SK-N-SH (cell line): Measurements from ENCODE around the gene MEF2C. TPM values are rescaled to one million over a fixed set of nuclear protein-coding genes. Genes with fewer than 3 reads are reported as not detected.

Source experiments
- CTCF ChIA-PET: fragments of 300-600, 350-600 bp; formaldehyde crosslinking; extraction: SDS; loops from one replicate; lab custom pipeline; 2021; lab: Yijun Ruan, JAX
- POLR2A ChIA-PET: fragments of 350-600 bp; sonication (Branson Sonifier 250); formaldehyde crosslinking; extraction: SDS; loops from one replicate; lab custom pipeline; 2020; ENCODE audit warnings: antibody characterized with exemption, inconsistent platforms; lab: Yijun Ruan, JAX
- DNase-seq: peaks from one replicate; pipeline ENCODE4 v3.0.0; 2012
- H2AFZ ChIP-seq: fragments of 200-600 bp; sonication (generic); 2 replicates; pipeline ENCODE4 v1.8.1; 2016; ENCODE audit warnings: antibody characterized with exemption, mild to moderate bottlenecking, low read depth
- H3F3A ChIP-seq: fragments of 200-600 bp; sonication (generic); replicated peaks from 2 replicates; pipeline ENCODE3; 2016; ENCODE audit warnings: antibody characterized with exemption, mild to moderate bottlenecking; ENCODE audit not compliant: insufficient read depth
- H3K27ac ChIP-seq, 2 experiments: fragments of 200-500 bp in 1 of 2; fragments of 200-600 bp in 1 of 2; sonication (Bioruptor generic) in 1 of 2; sonication (generic), shearing (Covaris generic) in 1 of 2; 2 replicates each; pipeline versions ENCODE4 v1.5.1 to v1.6.1; 2014 to 2016; ENCODE audit warnings: low read depth in 2 of 2, inconsistent platforms in 1 of 2, low read length in 1 of 2, mild to moderate bottlenecking in 1 of 2, mixed read lengths in 1 of 2
- H3K27me3 ChIP-seq: fragments of 200-600 bp; sonication (generic), shearing (Covaris generic); 2 replicates; pipeline ENCODE4 v1.6.1; 2016; ENCODE audit warnings: mixed run types; ENCODE audit not compliant: insufficient read depth
- H3K36me3 ChIP-seq, 2 experiments: fragments of 200-500 bp in 1 of 2; fragments of 200-600 bp in 1 of 2; sonication (Bioruptor generic) in 1 of 2; sonication (generic) in 1 of 2; replicated peaks in 1 of 2; 2 replicates each; pipeline versions ENCODE3 to v1.5.1; 2014 to 2016; ENCODE audit warnings: low read length in 1 of 2, mild to moderate bottlenecking in 1 of 2; ENCODE audit not compliant: insufficient read depth in 2 of 2, control insufficient read depth in 1 of 2
- H3K4me1 ChIP-seq, 2 experiments: fragments of 200-500 bp in 1 of 2; fragments of 200-600 bp in 1 of 2; sonication (Bioruptor generic) in 1 of 2; sonication (generic), shearing (Covaris generic) in 1 of 2; 2 replicates each; pipeline versions ENCODE4 v1.5.1 to v1.6.1; 2014 to 2016; ENCODE audit warnings: low read depth in 1 of 2, low read length in 1 of 2, mixed run types in 1 of 2; ENCODE audit not compliant: insufficient read depth in 2 of 2, control insufficient read depth in 1 of 2
- H3K4me2 ChIP-seq: fragments of 200-600 bp; sonication (generic), shearing (Covaris generic); 2 replicates; pipeline ENCODE4 v1.6.1; 2017; ENCODE audit warnings: mixed run types
- H3K4me3 ChIP-seq, 2 experiments: fragments of 200-500 bp in 1 of 2; fragments of 200-600 bp in 1 of 2; sonication (Bioruptor generic) in 1 of 2; sonication (generic), shearing (Covaris generic) in 1 of 2; 2 replicates each; pipeline versions ENCODE4 v1.5.1 to v1.8.1; 2014 to 2016; ENCODE audit warnings: low read depth in 2 of 2, inconsistent platforms in 1 of 2, low read length in 1 of 2, mild to moderate bottlenecking in 1 of 2, mixed read lengths in 1 of 2, moderate library complexity in 1 of 2
- H3K79me2 ChIP-seq: fragments of 200-600 bp; sonication (generic); 2 replicates; pipeline ENCODE4 v1.8.1; 2017; ENCODE audit warnings: mild to moderate bottlenecking; ENCODE audit not compliant: insufficient read depth
- H3K9ac ChIP-seq: fragments of 200-600 bp; sonication (generic); 2 replicates; pipeline ENCODE4 v1.6.1; 2017; ENCODE audit warnings: mixed run types
- H3K9me2 ChIP-seq: fragments of 200-600 bp; sonication (generic); 2 replicates; pipeline ENCODE4 v1.6.1; 2017; ENCODE audit warnings: mixed run types
- H3K9me3 ChIP-seq: fragments of 200-600 bp; sonication (generic); 2 replicates; pipeline ENCODE4 v1.6.1; 2017; ENCODE audit warnings: mixed run types, mild to moderate bottlenecking, moderate library complexity
- H4K20me1 ChIP-seq: fragments of 200-600 bp; sonication (generic); 2 replicates; pipeline ENCODE4 v1.6.1; 2017; ENCODE audit warnings: mild to moderate bottlenecking, mixed run types; ENCODE audit not compliant: insufficient read depth
- CHD2 ChIP-seq: fragments of 150-350 bp; IDR thresholded peaks from 2 replicates; pipeline ENCODE4 v1.6.1; 2018; ENCODE audit warnings: low read length; ENCODE audit not compliant: partially characterized antibody
- FOSL2 ChIP-seq: IDR thresholded peaks from 2 replicates; pipeline ENCODE4 v1.4.0; 2012; ENCODE audit warnings: low read depth, mild to moderate bottlenecking, moderate library complexity, borderline replicate concordance
- FOXJ3 ChIP-seq: sonication (generic); formaldehyde crosslinking; IDR thresholded peaks from 2 replicates; pipeline ENCODE4 v1.5.1; 2020; ENCODE audit warnings: mild to moderate bottlenecking, missing genetic modification reagents
- FOXM1 ChIP-seq: IDR thresholded peaks from 2 replicates; pipeline ENCODE4 v1.4.0; 2012; ENCODE audit warnings: low read depth, mild to moderate bottlenecking
- GABPA ChIP-seq: IDR thresholded peaks from 2 replicates; pipeline ENCODE4 v1.4.0; 2012; ENCODE audit warnings: low read depth, mild to moderate bottlenecking
- GATA2 ChIP-seq: sonication (generic); formaldehyde crosslinking; IDR thresholded peaks from 2 replicates; pipeline ENCODE4 v1.5.0; 2020; ENCODE audit warnings: mild to moderate bottlenecking, missing genetic modification reagents
- MEF2A ChIP-seq: IDR thresholded peaks from 2 replicates; pipeline ENCODE4 v1.4.0; 2012; ENCODE audit warnings: low read depth, borderline replicate concordance
- MXI1 ChIP-seq: IDR thresholded peaks from 2 replicates; pipeline ENCODE4 v1.6.1; 2012; ENCODE audit warnings: mild to moderate bottlenecking, low read depth, low read length, improper control_type of control experiment
- NFIC ChIP-seq: IDR thresholded peaks from 2 replicates; pipeline ENCODE4 v1.4.0; 2012; ENCODE audit warnings: borderline replicate concordance
- NRF1 ChIP-seq: IDR thresholded peaks from 2 replicates; pipeline ENCODE4 v1.6.1; 2012; ENCODE audit warnings: low read depth, mild to moderate bottlenecking, low read length
- RCOR1 ChIP-seq: fragments of 150-350 bp; IDR thresholded peaks from 2 replicates; pipeline ENCODE4 v1.6.1; 2017; ENCODE audit warnings: antibody characterized with exemption, low read length
- RFX5 ChIP-seq: IDR thresholded peaks from 2 replicates; pipeline ENCODE4 v1.6.1; 2012; ENCODE audit warnings: mild to moderate bottlenecking, improper control_type of control experiment, low read length
- RXRA ChIP-seq: IDR thresholded peaks from 2 replicates; pipeline ENCODE4 v1.4.0; 2012; ENCODE audit warnings: low read depth, mild to moderate bottlenecking, borderline replicate concordance
- SIN3A ChIP-seq: IDR thresholded peaks from 2 replicates; pipeline ENCODE4 v1.6.1; 2012; ENCODE audit warnings: low read depth, mild to moderate bottlenecking, low read length, moderate library complexity, borderline replicate concordance
- SMC3 ChIP-seq: IDR thresholded peaks from 2 replicates; pipeline ENCODE4 v1.6.1; 2012; ENCODE audit warnings: low read depth, low read length, improper control_type of control experiment
- TAF1 ChIP-seq: IDR thresholded peaks from 2 replicates; pipeline ENCODE4 v1.6.1; 2012; ENCODE audit warnings: low read depth, mild to moderate bottlenecking, low read length, moderate library complexity, borderline replicate concordance
- TCF12 ChIP-seq: IDR thresholded peaks from 2 replicates; pipeline ENCODE4 v1.4.0; 2012
- TEAD4 ChIP-seq: IDR thresholded peaks from 2 replicates; pipeline ENCODE4 v1.4.0; 2012; ENCODE audit warnings: mild to moderate bottlenecking, borderline replicate concordance; ENCODE audit not compliant: insufficient read depth
- YY1 ChIP-seq: IDR thresholded peaks from 2 replicates; pipeline ENCODE4 v1.4.0; 2012; ENCODE audit warnings: low read depth, mild to moderate bottlenecking
- WGBS: methylation state at CpG from one replicate; pipeline ENCODE4 v1.1.6; 2017; ENCODE audit warnings: low lambda C conversion rate; 5-methylcytosine and 5-hydroxymethylcytosine counted together
- polyA plus RNA-seq, 3 experiments: library from polyadenylated mRNA; depleted of rRNA; stranded (reverse); fragments of >200 nt; gene quantifications; 2 replicates each; pipeline ENCODE4 v1.2.3, GENCODE V29; 2012
- TF ChIP-seq, protein P1 (sequence below): IDR thresholded peaks from 2 replicates; pipeline ENCODE4 v1.4.0; 2012; ENCODE audit warnings: low read depth
- TF ChIP-seq, protein P2 (sequence below): fragments of 200-600 bp; sonication (generic); IDR thresholded peaks from 2 replicates; pipeline ENCODE4 v1.6.1; 2017; ENCODE audit warnings: antibody characterized with exemption, mild to moderate bottlenecking, moderate library complexity
- TF ChIP-seq, protein P3 (sequence below): IDR thresholded peaks from 2 replicates; pipeline ENCODE4 v1.4.0; 2012; ENCODE audit warnings: low read depth, borderline replicate concordance

Gene MEF2C
- polyA plus RNA-seq, 1 of the 3 experiments (the other 2 are of a cell fraction), result 1.2 TPM

DNA sequence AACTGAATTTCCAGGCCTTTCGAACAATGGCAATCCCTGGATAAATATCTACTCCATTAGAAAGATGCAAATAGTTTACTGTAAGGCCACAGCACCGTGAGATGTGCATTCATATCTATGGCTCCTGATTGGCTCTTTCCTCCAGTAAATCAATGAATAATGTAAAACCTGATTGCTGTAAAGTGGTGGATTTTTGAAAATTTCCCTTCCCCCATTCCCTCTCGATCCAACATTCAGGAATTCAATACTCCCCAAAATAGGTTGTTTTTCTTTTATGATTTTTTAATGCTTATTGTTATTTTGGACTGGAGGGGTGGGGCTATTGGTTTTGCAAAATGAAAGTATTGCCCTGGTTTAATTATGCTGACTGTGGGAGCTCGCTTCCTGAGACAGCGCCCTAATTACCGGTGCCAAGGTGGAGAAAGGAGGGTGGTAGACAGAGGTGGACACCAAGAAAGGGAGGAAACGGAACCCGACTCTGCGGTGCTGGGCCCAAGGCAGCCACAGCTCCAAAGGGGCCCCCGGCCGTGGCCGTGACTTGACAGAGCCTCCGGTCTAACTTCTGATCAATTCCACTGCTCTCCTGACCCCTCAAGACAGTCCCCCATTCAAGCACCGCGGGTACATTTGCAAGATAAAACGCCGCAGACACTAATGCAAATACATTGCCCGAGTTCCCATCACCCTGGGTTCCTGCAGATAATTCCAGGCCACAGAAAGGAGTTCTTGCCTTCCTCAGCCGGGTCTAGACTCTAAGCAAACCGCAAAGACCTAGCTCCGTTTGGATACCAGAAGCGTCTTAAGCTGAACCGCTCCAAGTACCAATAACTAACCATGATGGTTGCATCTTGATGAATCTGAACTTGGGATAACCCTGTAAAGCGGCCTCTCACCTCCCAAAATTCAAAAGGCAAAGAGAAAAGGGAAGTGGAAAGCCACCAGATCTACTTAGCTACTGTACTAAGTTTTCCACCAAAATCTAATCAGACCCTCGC, 211.2 kb downstream of the MEF2C start:
- DNase-seq, result no peak
- Histone ChIP-seq H3F3A (peaks cover 4% of the 10 kb centered on the region), H4K20me1 (no peaks in the 10 kb centered on the region), H3K4me3 (no peak overlapping the region), H3K27me3 (peaks cover 74% of the 10 kb centered on the region), H3K27ac (no peak overlapping the region), H3K9me2 (no peaks in the 10 kb centered on the region), H3K4me1 (peaks cover 0 to 13% of the 10 kb centered on the region in 2 experiments; a peak in 1 of 4 replicates), H3K9me3 (no peaks in the 10 kb centered on the region), H3K4me2 (no peak overlapping the region), H3K79me2 (no peaks in the 10 kb centered on the region), H3K9ac (no peak overlapping the region), H3K36me3 (no peaks in the 10 kb centered on the region), H2AFZ (no peak overlapping the region)
- ChIA-PET CTCF (interaction anchor here (1.1 to 2.6 kb wide), 4 partner anchors 8 to 890 kb away, joined by 4 to 14 read pairs (median 5); no protein-coding TSS in a partner anchor), POLR2A (no interaction called here)
- 28% methylated on average over 25 of the region's 25 CpGs for WGBS
- TF ChIP-seq CHD2 (no peak), NFIC (no peak), FOXM1 (no peak), YY1 (no peak), NRF1 (no peak), GABPA (no peak), SIN3A (no peak), TCF12 (no peak), FOSL2 (no peak), RXRA (no peak), SMC3 (no peak), TEAD4 (no peak), MXI1 (no peak)
- TF ChIP-seq, protein P1, sequence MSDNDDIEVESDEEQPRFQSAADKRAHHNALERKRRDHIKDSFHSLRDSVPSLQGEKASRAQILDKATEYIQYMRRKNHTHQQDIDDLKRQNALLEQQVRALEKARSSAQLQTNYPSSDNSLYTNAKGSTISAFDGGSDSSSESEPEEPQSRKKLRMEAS, result no peak
- TF ChIP-seq, protein P2, sequence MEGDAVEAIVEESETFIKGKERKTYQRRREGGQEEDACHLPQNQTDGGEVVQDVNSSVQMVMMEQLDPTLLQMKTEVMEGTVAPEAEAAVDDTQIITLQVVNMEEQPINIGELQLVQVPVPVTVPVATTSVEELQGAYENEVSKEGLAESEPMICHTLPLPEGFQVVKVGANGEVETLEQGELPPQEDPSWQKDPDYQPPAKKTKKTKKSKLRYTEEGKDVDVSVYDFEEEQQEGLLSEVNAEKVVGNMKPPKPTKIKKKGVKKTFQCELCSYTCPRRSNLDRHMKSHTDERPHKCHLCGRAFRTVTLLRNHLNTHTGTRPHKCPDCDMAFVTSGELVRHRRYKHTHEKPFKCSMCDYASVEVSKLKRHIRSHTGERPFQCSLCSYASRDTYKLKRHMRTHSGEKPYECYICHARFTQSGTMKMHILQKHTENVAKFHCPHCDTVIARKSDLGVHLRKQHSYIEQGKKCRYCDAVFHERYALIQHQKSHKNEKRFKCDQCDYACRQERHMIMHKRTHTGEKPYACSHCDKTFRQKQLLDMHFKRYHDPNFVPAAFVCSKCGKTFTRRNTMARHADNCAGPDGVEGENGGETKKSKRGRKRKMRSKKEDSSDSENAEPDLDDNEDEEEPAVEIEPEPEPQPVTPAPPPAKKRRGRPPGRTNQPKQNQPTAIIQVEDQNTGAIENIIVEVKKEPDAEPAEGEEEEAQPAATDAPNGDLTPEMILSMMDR, result no peak

DNA sequence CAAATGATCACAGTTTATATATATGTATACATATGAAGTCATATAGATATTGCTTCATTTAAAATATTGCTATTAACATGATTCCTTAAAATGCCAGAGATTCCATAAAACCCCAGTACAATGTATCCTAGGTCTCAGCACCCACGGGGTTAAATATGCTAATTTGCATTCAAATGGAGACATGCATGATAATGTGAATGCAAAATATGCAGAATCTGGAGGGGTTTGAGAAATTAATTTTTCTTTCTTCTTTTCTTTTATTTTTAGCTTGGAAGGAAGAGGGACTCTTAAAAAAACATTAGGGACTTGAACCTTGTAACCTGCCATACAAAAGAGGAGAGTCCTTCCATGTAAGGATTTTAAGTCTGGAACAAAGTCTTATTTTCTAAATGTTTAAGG, 211.9 kb downstream of the MEF2C start:
- Histone ChIP-seq H3K27me3 (peaks cover 77% of the 10 kb centered on the region), H3K9me2 (no peaks in the 10 kb centered on the region), H3K27ac (no peak overlapping the region), H4K20me1 (no peaks in the 10 kb centered on the region), H3K9ac (no peak overlapping the region), H3K4me3 (no peak overlapping the region), H3K9me3 (no peaks in the 10 kb centered on the region), H2AFZ (no peak overlapping the region), H3F3A (peaks cover 4% of the 10 kb centered on the region), H3K79me2 (no peaks in the 10 kb centered on the region), H3K36me3 (no peaks in the 10 kb centered on the region), H3K4me2 (no peak overlapping the region), H3K4me1 (peaks cover 0 to 14% of the 10 kb centered on the region in 2 experiments; a peak in 1 of 4 replicates)
- DNase-seq, result no peak
- ChIA-PET POLR2A (no interaction called here), CTCF (interaction anchor here (1.5 to 2.6 kb wide), 3 partner anchors 9 to 19 kb away, joined by 4 to 14 read pairs (median 6); no protein-coding TSS in a partner anchor)
- 0% methylated on average over 1 of the region's 1 CpG for WGBS
- no peak for TF ChIP-seq GATA2 (CRISPR knock-in tag)
- TF ChIP-seq, protein P3, sequence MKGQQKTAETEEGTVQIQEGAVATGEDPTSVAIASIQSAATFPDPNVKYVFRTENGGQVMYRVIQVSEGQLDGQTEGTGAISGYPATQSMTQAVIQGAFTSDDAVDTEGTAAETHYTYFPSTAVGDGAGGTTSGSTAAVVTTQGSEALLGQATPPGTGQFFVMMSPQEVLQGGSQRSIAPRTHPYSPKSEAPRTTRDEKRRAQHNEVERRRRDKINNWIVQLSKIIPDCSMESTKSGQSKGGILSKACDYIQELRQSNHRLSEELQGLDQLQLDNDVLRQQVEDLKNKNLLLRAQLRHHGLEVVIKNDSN, result no peak
- no peak for TF ChIP-seq TEAD4
- TF ChIP-seq RFX5, result no peak
- TF ChIP-seq MXI1, result no peak
- no peak for TF ChIP-seq TAF1
- TF ChIP-seq, protein P1, result no peak
- no peak for TF ChIP-seq FOXJ3 (CRISPR knock-in tag)
- TF ChIP-seq MEF2A, result no peak
- TF ChIP-seq NFIC, result no peak
- no peak for TF ChIP-seq RCOR1
- no peak for TF ChIP-seq YY1
- TF ChIP-seq, protein P2, result no peak
